ENCODE measurements around the gene HDAC6. TPM values are rescaled to one million over a fixed set of nuclear protein-coding genes. Genes with fewer than 3 reads are reported as not detected.
A peak's percentile ranks its signal among the peaks of the same experiment; 100 is the strongest.

HDAC6 gene
- total and polyA plus RNA-seq, 2 of the 13 experiments (the other 11 are each of a cell fraction or from before 2014, with no cell fraction given): 80.4 to 93.6 TPM

GRCh38 chrX:48802089-48802904 is 430 bp downstream of the HDAC6 start:
- H3K36me3 ChIP-seq (replicated peaks in 1 of 2; ENCODE audit: control insufficient read depth in 1 of 2, insufficient read depth in 2 of 2, low read length in 2 of 2): peaks cover 0 to 3% of the 10 kb centered on the region in 2 experiments; a peak in 2 of 5 replicates
- BruUV-seq (replicated peaks): no TSS peak
- peaks cover 30% of the 10 kb centered on the region for H3K4me1 ChIP-seq (ENCODE audit: insufficient read depth, low read length)
- FAIRE-seq (no peak), DNase-seq (ENCODE audit: low spot score) (peak; percentile 85), ATAC-seq (peak; percentile 78)
- peak overlapping the region; percentile 98 for H3K27ac ChIP-seq (ENCODE audit: extremely low read length, insufficient read depth, low read length)
- H3K4me2 ChIP-seq (ENCODE audit: low read depth, low read length): peak overlapping the region; percentile 80
- no peaks in the 10 kb centered on the region for H4K20me1 ChIP-seq (ENCODE audit: insufficient read depth, low read length)
- peak overlapping the region; percentile 80 to 84 (median 81) for H3K4me3 ChIP-seq (replicated peaks in 1 of 3; ENCODE audit: insufficient read depth in 1 of 3, low read depth in 2 of 3, low read length in 3 of 3)
- no peak overlapping the region for H2AFZ ChIP-seq (ENCODE audit: low read length)
- WGBS (ENCODE audit: low lambda C conversion rate): 1% methylated on average over 32 of the region's 40 CpGs
- H3K9ac ChIP-seq (ENCODE audit: insufficient read depth, low read depth, low read length): peak overlapping the region; percentile 88
- H3K79me2 ChIP-seq (ENCODE audit: insufficient read depth, low read length): no peaks in the 10 kb centered on the region
- CTCF ChIA-PET (ENCODE audit: low intra/inter-chr PET ratio, low total read pairs): no interaction called here
- POLR2A ChIA-PET: interaction anchor here (0.9 to 2.3 kb wide), 14 partner anchors 19 to 389 kb away, joined by 3 to 17 read pairs (median 6); partner anchors contain the start of genes OTUD5, PCSK1N, PQBP1 and SLC35A2
- no peaks in the 10 kb centered on the region; a peak in 1 of 5 replicates for H3K27me3 ChIP-seq (ENCODE audit: control insufficient read depth in 1 of 2, insufficient read depth in 2 of 2, low read length in 2 of 2)
- intact Hi-C loops (cut with micrococcal nuclease; ENCODE audit: unreplicated experiment) (no loop called here), in situ Hi-C loops (cut with HindIII; ENCODE audit: extremely low pct_ligation_motif_present, low pct_unique_long_range_greater_than_20kb) (no loop called here)
- H3K9me3 ChIP-seq (ENCODE audit: low read length): no peaks in the 10 kb centered on the region
- TF ChIP-seq SAP130 (CRISPR knock-in tag; IDR thresholded peaks at IDR 0.05; ENCODE audit: low read depth) (peak; percentile 9; the same call in 1 of the 2 replicates), AGO2 (optimal IDR thresholded peaks at IDR 0.05; ENCODE audit: low read depth, low read length) (peak; percentile 3), SPEN (CRISPR knock-in tag; IDR thresholded peaks at IDR 0.05; ENCODE audit: low read depth) (0 out of 2 replicates have a peak, but pooled peaks have one; percentile 37), MAFK (conservative IDR thresholded peaks at IDR 0.05 in 1 of 2, IDR thresholded peaks at IDR 0.05 in 1 of 2; ENCODE audit: low read length in 2 of 2) (no peak), PAXIP1 (CRISPR knock-in tag; conservative IDR thresholded peaks at IDR 0.05) (0 out of 2 replicates have a peak, but pooled peaks have one; percentile 26), YEATS4 (CRISPR knock-in tag; IDR thresholded peaks at IDR 0.05; ENCODE audit: borderline replicate concordance) (peak; percentile 36; the same call in 1 of the 2 replicates), YY1 (IDR thresholded peaks at IDR 0.05; ENCODE audit: insufficient read depth, insufficient replicate concordance, low read depth, low read length) (peak; percentile 15), ZNF317 (CRISPR knock-in tag; IDR thresholded peaks at IDR 0.05) (0 out of 2 replicates have a peak, but pooled peaks have one; percentile 23), SKIL (CRISPR knock-in tag; IDR thresholded peaks at IDR 0.05; ENCODE audit: borderline replicate concordance) (no peak), ZFY (CRISPR knock-in tag; IDR thresholded peaks at IDR 0.05) (peak; percentile 74), ZFX (CRISPR knock-in tag; IDR thresholded peaks at IDR 0.05; ENCODE audit: low read depth) (peak; percentile 68), ERF (CRISPR knock-in tag; IDR thresholded peaks at IDR 0.05) (no peak), FIP1L1 (IDR thresholded peaks at IDR 0.05; ENCODE audit: borderline replicate concordance, insufficient read depth, low read depth, low read length) (no peak), MAZ (IDR thresholded peaks at IDR 0.05; ENCODE audit: borderline replicate concordance, low read depth, low read length) (peak; percentile 13; the same call in 1 of the 2 replicates), MAZ (CRISPR knock-in tag; IDR thresholded peaks at IDR 0.05; ENCODE audit: low read depth) (no peak; the same call in 1 of the 2 replicates), DMAP1 (CRISPR knock-in tag; IDR thresholded peaks at IDR 0.05) (peak; percentile 65; the same call in 1 of the 2 replicates), POLR2G (IDR thresholded peaks at IDR 0.05; ENCODE audit: low read depth, low read length) (peak; percentile 73), POLR2AphosphoS5 (IDR thresholded peaks at IDR 0.05; ENCODE audit: low read depth, low read length) (peak; percentile 56)

Data from HepG2 (cell line).